H9 (cell line): ENCODE data around the gene FSHR. TPM values are rescaled to one million over a fixed set of nuclear protein-coding genes. Genes with fewer than 3 reads are reported as not detected.

Experiments used
- DNase-seq: peaks from one replicate; pipeline ENCODE4 v3.0.0-alpha.2; 2017
- H2AFZ ChIP-seq: one replicate; pipeline ENCODE4 v1.6.1; 2013; ENCODE audit warnings: mild to moderate bottlenecking, low read length, control low read depth, moderate library complexity
- H2AK5ac ChIP-seq: 2 replicates; pipeline ENCODE4 v1.6.1; 2013; ENCODE audit warnings: low read length, control low read depth, mixed read lengths; ENCODE audit not compliant: insufficient read length
- H2BK120ac ChIP-seq: one replicate; pipeline ENCODE4 v1.6.1; 2013; ENCODE audit warnings: low read depth, mild to moderate bottlenecking, low read length, control low read depth, inconsistent platforms; ENCODE audit not compliant: poor library complexity, severe bottlenecking
- H2BK12ac ChIP-seq: 2 replicates; pipeline ENCODE4 v1.6.1; 2013; ENCODE audit warnings: low read length, control low read depth, mixed read lengths, low read depth; ENCODE audit not compliant: insufficient read length
- H2BK15ac ChIP-seq: 2 replicates; pipeline ENCODE4 v1.6.1; 2013; ENCODE audit warnings: low read depth, low read length, control low read depth
- H2BK20ac ChIP-seq: one replicate; pipeline ENCODE4 v1.6.1; 2013; ENCODE audit warnings: low read depth, mild to moderate bottlenecking, low read length, control low read depth, inconsistent platforms; ENCODE audit not compliant: poor library complexity, severe bottlenecking
- H2BK5ac ChIP-seq: 2 replicates; pipeline ENCODE4 v1.6.1; 2013; ENCODE audit warnings: low read length, control low read depth, mixed read lengths; ENCODE audit not compliant: insufficient read length
- H3K14ac ChIP-seq: 2 replicates; pipeline ENCODE4 v1.6.1; 2013; ENCODE audit warnings: low read length, control low read depth; ENCODE audit not compliant: insufficient read depth
- H3K18ac ChIP-seq: 2 replicates; pipeline ENCODE4 v1.6.1; 2013; ENCODE audit warnings: low read depth, mild to moderate bottlenecking, mixed read lengths, low read length, control low read depth; ENCODE audit not compliant: insufficient read length
- H3K23ac ChIP-seq: 2 replicates; pipeline ENCODE4 v1.6.1; 2013; ENCODE audit warnings: low read length, control low read depth, mixed read lengths, low read depth; ENCODE audit not compliant: insufficient read length
- H3K23me2 ChIP-seq: 2 replicates; pipeline ENCODE4 v1.6.1; 2013; ENCODE audit warnings: low read depth, mild to moderate bottlenecking, mixed read lengths, low read length, control low read depth; ENCODE audit not compliant: insufficient read length, poor library complexity, severe bottlenecking
- H3K27ac ChIP-seq: 2 replicates; pipeline ENCODE4 v1.5.1; 2013; ENCODE audit warnings: low read length, control low read depth, mixed read lengths, low read depth; ENCODE audit not compliant: insufficient read length
- H3K27me3 ChIP-seq: 2 replicates; pipeline ENCODE4 v1.6.1; 2013; ENCODE audit warnings: low read length, control low read depth, inconsistent platforms; ENCODE audit not compliant: insufficient read depth
- H3K4ac ChIP-seq: 2 replicates; pipeline ENCODE4 v1.6.1; 2013; ENCODE audit warnings: low read depth, mild to moderate bottlenecking, control low read depth, inconsistent platforms, low read length, moderate library complexity
- H3K4me1 ChIP-seq: 2 replicates; pipeline ENCODE4 v1.6.1; 2013; ENCODE audit warnings: low read length, control low read depth, inconsistent platforms; ENCODE audit not compliant: insufficient read depth
- H3K4me2 ChIP-seq: 2 replicates; pipeline ENCODE4 v1.6.1; 2013; ENCODE audit warnings: low read length, control low read depth, mixed read lengths; ENCODE audit not compliant: insufficient read length, insufficient read depth
- H3K56ac ChIP-seq: 2 replicates; pipeline ENCODE4 v1.6.1; 2013; ENCODE audit warnings: low read depth, mild to moderate bottlenecking, mixed read lengths, low read length, control low read depth; ENCODE audit not compliant: insufficient read length
- H3K79me1 ChIP-seq: 2 replicates; pipeline ENCODE4 v1.6.1; 2013; ENCODE audit warnings: low read depth, mild to moderate bottlenecking, moderate library complexity, low read length, control low read depth, inconsistent platforms; ENCODE audit not compliant: insufficient read depth, poor library complexity, severe bottlenecking
- H3K79me2 ChIP-seq: 2 replicates; pipeline ENCODE4 v1.6.1; 2013; ENCODE audit warnings: low read length, control low read depth, inconsistent platforms; ENCODE audit not compliant: insufficient read depth
- H3K9ac ChIP-seq: 2 replicates; pipeline ENCODE4 v1.6.1; 2013; ENCODE audit warnings: low read length, control low read depth, mixed read lengths; ENCODE audit not compliant: insufficient read length; ENCODE audit errors: extremely low read depth
- H3K9me3 ChIP-seq: one replicate; pipeline ENCODE4 v1.6.1; 2013; ENCODE audit warnings: low read depth, low read length, inconsistent platforms; ENCODE audit not compliant: control insufficient read depth
- H3T11ph ChIP-seq: one replicate; pipeline ENCODE4 v1.6.1; 2013; ENCODE audit warnings: mild to moderate bottlenecking, low read length, control low read depth, inconsistent platforms
- H4K20me1 ChIP-seq: one replicate; pipeline ENCODE4 v1.6.1; 2013; ENCODE audit not compliant: control insufficient read depth, insufficient read length, insufficient read depth
- H4K5ac ChIP-seq: 2 replicates; pipeline ENCODE4 v1.6.1; 2013; ENCODE audit warnings: low read depth, mild to moderate bottlenecking, mixed read lengths, low read length, control low read depth; ENCODE audit not compliant: insufficient read length
- H4K8ac ChIP-seq: replicated peaks from 2 replicates; pipeline ENCODE4 v1.6.1; 2013; ENCODE audit warnings: low read length, control low read depth, mixed read lengths, low read depth; ENCODE audit not compliant: insufficient read length
- H4K91ac ChIP-seq: 2 replicates; pipeline ENCODE4 v1.6.1; 2013; ENCODE audit warnings: low read depth, mild to moderate bottlenecking, moderate library complexity, mixed read lengths, low read length, control low read depth; ENCODE audit not compliant: insufficient read length
- H3K27ac Mint-ChIP-seq, 3 experiments: 2 replicates in 2 of 3; 3 replicates in 1 of 3; pipeline ENCODE4 v1.8.0; 2020 to 2021; ENCODE audit warnings: mixed read lengths in 3 of 3, mild to moderate bottlenecking in 1 of 3, moderate library complexity in 1 of 3
- H3K27me3 Mint-ChIP-seq: 2 replicates; pipeline ENCODE4 v1.8.0; 2021; ENCODE audit warnings: low read depth, mild to moderate bottlenecking, moderate library complexity, mixed read lengths
- H3K36me3 Mint-ChIP-seq, 3 experiments: 2 replicates in 2 of 3; 3 replicates in 1 of 3; pipeline ENCODE4 v1.8.0; 2020 to 2021; ENCODE audit warnings: low read depth in 3 of 3, mixed read lengths in 3 of 3; ENCODE audit not compliant: insufficient read depth in 1 of 3
- H3K4me1 Mint-ChIP-seq, 2 experiments: 2 replicates each; pipeline ENCODE4 v1.8.0; 2020; ENCODE audit warnings: mixed read lengths in 2 of 2
- H3K4me3 Mint-ChIP-seq, 2 experiments: 2 replicates in 1 of 2; 3 replicates in 1 of 2; pipeline ENCODE4 v1.8.0; 2020 to 2021; ENCODE audit warnings: mild to moderate bottlenecking in 2 of 2, mixed read lengths in 2 of 2, moderate library complexity in 1 of 2
- H3K9me3 Mint-ChIP-seq, 2 experiments: 2 replicates in 1 of 2; 3 replicates in 1 of 2; pipeline ENCODE4 v1.8.0; 2020; ENCODE audit warnings: mild to moderate bottlenecking in 2 of 2, mixed read lengths in 2 of 2, moderate library complexity in 1 of 2
- CTCF ChIP-seq: fragments of 200-600 bp; sonication (generic); conservative IDR thresholded peaks from 3 replicates; pipeline ENCODE4 v1.8.0; 2021; ENCODE audit warnings: antibody characterized with exemption, mild to moderate bottlenecking
- WGBS: extraction: QIAGEN DNeasy Blood & Tissue Kit; methylation state at CpG from one replicate; pipeline ENCODE4 v1.1.7; 2013; ENCODE audit warnings: missing lambda C conversion rate, low lambda C conversion rate, mixed read lengths; ENCODE audit not compliant: insufficient read length; ENCODE audit errors: extremely low coverage; 5-methylcytosine and 5-hydroxymethylcytosine counted together
- total RNA-seq: library from RNA; stranded (reverse); gene quantifications from 2 replicates; pipeline ENCODE4 v1.2.1, GENCODE V29; 2021

The FSHR gene
- total RNA-seq, 1 experiment from 2014 or later, result not detected

GRCh38 chr2:49122107-49122506, 32.2 kb downstream of the FSHR start:
- H3K9me3 ChIP-seq, result no peaks in the 10 kb centered on the region
- H3K18ac ChIP-seq, result no peak overlapping the region
- no peak overlapping the region for H3K23ac ChIP-seq
- no peaks in the 10 kb centered on the region for H3K27me3 ChIP-seq
- no peaks in the 10 kb centered on the region; the same call in 1 of the 2 replicates for H3K27me3 Mint-ChIP-seq
- H3K36me3 Mint-ChIP-seq, result no peaks in the 10 kb centered on the region; a peak in 1 of 7 replicates
- WGBS, result no CpG with 5 or more reads among the region's 4 CpGs
- no peaks in the 10 kb centered on the region for H3K79me2 ChIP-seq
- H4K20me1 ChIP-seq, result no peaks in the 10 kb centered on the region
- no peak overlapping the region for H3K4me2 ChIP-seq
- H3K27ac Mint-ChIP-seq, result no peak overlapping the region
- H3K56ac ChIP-seq, result no peak overlapping the region
- H3K27ac ChIP-seq, result no peak overlapping the region
- no peak overlapping the region for H2AK5ac ChIP-seq
- H3K4me1 Mint-ChIP-seq, result peaks cover 9 to 11% of the 10 kb centered on the region in 2 experiments
- H2AFZ ChIP-seq, result no peak overlapping the region
- no peak overlapping the region for H3K9ac ChIP-seq
- H3K14ac ChIP-seq, result no peak overlapping the region
- H3K79me1 ChIP-seq, result no peaks in the 10 kb centered on the region
- H2BK5ac ChIP-seq, result no peak overlapping the region
- H4K5ac ChIP-seq, result no peak overlapping the region
- no peak overlapping the region for H4K8ac ChIP-seq
- H3K23me2 ChIP-seq, result no peaks in the 10 kb centered on the region
- no peak overlapping the region for H3K4ac ChIP-seq
- no peak overlapping the region for H3K4me3 Mint-ChIP-seq
- H2BK120ac ChIP-seq, result no peak overlapping the region
- no peaks in the 10 kb centered on the region for H3K4me1 ChIP-seq
- no peak for DNase-seq
- H2BK20ac ChIP-seq, result no peak overlapping the region
- H2BK15ac ChIP-seq, result no peak overlapping the region
- H3K9me3 Mint-ChIP-seq, result peaks cover 0 to 3% of the 10 kb centered on the region in 2 experiments; a peak in 1 of 5 replicates
- no peak overlapping the region for H3T11ph ChIP-seq
- no peak overlapping the region for H2BK12ac ChIP-seq
- H4K91ac ChIP-seq, result no peak overlapping the region
- no peak for TF ChIP-seq CTCF
